Right cardiac atrium (tissue), 5 donors: ENCODE data around the gene RAD18. TPM values are rescaled to one million over a fixed set of nuclear protein-coding genes. Genes with fewer than 3 reads are reported as not detected.

Experiments used
- ATAC-seq, 2 donors: fragments of 200-7000 bp; cut with Tn5 transposase; one replicate each; pipeline versions ENCODE4 v1.8.0 to v1.9.1; 2020; ENCODE audit warnings: moderate library complexity in 2 of 2, mild to moderate bottlenecking in 1 of 2
- DNase-seq, 3 donors: peaks; one replicate each; pipeline ENCODE4 v3.0.0-alpha.2; 2020
- H3K27ac ChIP-seq: one replicate; pipeline ENCODE4 v1.5.1; 2013; ENCODE audit warnings: mild to moderate bottlenecking, low read length, control low read depth, moderate library complexity
- H3K27me3 ChIP-seq: one replicate; pipeline ENCODE4 v1.6.1; 2013; ENCODE audit not compliant: control insufficient read depth, insufficient read depth
- H3K4me1 ChIP-seq: one replicate; pipeline ENCODE4 v1.6.1; 2013; ENCODE audit warnings: low read length; ENCODE audit not compliant: control insufficient read depth, insufficient read depth
- H3K4me3 ChIP-seq: one replicate; pipeline ENCODE4 v1.5.1; 2013; ENCODE audit warnings: low read length, control low read depth
- H3K9me3 ChIP-seq: one replicate; pipeline ENCODE4 v1.6.1; 2013; ENCODE audit warnings: low read length; ENCODE audit not compliant: control insufficient read depth
- WGBS: extraction: QIAGEN DNeasy Blood & Tissue Kit; methylation state at CpG from one replicate; pipeline ENCODE4 v1.1.7; 2013; 5-methylcytosine and 5-hydroxymethylcytosine counted together
- intact Hi-C, 4 donors: fragments of 100-400 bp; cut with DNase I; formaldehyde crosslinking; loops; one replicate each; pipeline versions ENCODE4 v1.11.0 to v1.14.0; 2022 to 2023
- polyA plus RNA-seq: library from polyadenylated mRNA; stranded (reverse); fragments of 200-250 nt; gene quantifications from one replicate; pipeline ENCODE4 v1.2.3, GENCODE V29; 2013
- total RNA-seq, 4 donors: library from RNA; stranded (reverse); fragmentation: NEBNext Ultra II Directional; extraction: Animal tissue kit (Norgen Biotek cat#: 25700); gene quantifications; one replicate each; pipeline ENCODE4 v1.2.1, GENCODE V29; 2021
- donor health status: healthy with polysubstance abuse.
- donor health status: DM: no; HTN: yes; CAD: no.
- donor health status: DM: no; HTN: no; CAD: no.
- donor health status: DM: no; HTN: yes; CAD: no; lungs with severe emphysema.
- donor health status: DM: yes; HTN: yes; CAD: no.

Gene RAD18
- total and polyA plus RNA-seq, 5 donors, result 1.0 to 9.3 (median 3.6) TPM

DNA sequence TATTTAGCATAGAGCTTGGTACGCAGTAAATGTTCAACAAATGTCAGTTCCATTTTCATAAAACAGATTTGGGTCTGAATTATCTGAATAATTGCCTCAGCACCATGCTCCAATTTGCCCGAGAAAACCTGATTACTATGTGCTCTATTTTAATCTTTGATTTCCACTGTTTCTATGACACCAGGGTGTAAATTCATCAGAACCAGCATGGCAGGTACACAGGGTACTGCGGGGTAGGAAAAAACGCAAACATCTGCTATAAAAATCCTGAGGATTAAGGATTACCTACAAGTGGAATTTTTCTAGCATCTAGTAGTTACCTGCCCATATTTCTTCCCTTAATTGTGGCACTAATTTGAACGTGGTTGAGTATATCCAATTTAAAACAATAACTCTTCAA is 70.3 kb downstream of the RAD18 start:
- no peaks in the 10 kb centered on the region for H3K27me3 ChIP-seq
- H3K4me3 ChIP-seq, result no peak overlapping the region
- no peak for ATAC-seq
- H3K27ac ChIP-seq, result no peak overlapping the region
- WGBS, result 91% methylated on average over 5 of the region's 5 CpGs
- DNase-seq, result no peak
- H3K9me3 ChIP-seq, result no peaks in the 10 kb centered on the region
- intact Hi-C loops, result no loop called here
- H3K4me1 ChIP-seq, result no peaks in the 10 kb centered on the region

DNA sequence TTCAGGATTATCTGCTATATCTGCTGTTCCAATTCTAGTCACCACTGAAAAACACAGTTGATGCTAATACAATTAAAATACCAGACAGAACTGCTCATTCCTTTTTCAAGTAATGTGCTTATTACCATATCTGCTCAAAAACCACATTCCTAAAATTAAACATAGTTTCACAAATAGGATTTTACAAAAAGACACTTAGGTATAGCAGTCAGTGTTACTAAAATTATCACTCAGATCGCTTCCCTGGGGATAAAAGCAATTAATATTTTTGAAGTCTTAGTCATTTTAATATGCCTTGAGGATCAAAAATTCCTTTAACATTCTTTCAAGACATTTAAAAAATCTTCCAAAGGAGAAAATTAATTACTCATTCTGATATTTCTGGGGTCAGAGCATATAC is 71.5 kb downstream of the RAD18 start:
- Histone ChIP-seq H3K4me1 (no peaks in the 10 kb centered on the region), H3K27me3 (no peaks in the 10 kb centered on the region), H3K4me3 (no peak overlapping the region), H3K9me3 (no peaks in the 10 kb centered on the region), H3K27ac (no peak overlapping the region)
- intact Hi-C loops, result no loop called here
- ATAC-seq, result no peak
- no peak for DNase-seq
- WGBS, result 90% methylated on average over 1 of the region's 1 CpG

DNA sequence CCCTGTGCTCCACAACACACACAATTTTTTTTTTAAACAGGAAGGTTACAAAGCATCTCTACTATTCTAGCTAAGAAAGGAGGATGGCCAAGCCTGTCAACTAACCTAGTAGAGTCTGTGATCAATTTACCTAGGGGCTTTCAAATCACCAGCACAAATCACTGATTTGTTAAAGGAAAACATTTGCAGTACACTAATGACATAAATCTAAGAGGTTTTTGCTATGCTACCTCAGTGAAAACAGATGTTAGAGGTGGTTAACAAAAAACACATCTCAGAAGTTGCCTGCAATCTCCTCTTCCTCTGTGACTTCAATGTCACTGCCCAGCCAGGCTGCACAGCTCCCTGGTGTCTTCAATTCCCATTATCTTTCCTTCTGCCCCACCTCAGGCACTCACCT is 72.0 kb downstream of the RAD18 start:
- intact Hi-C loops, result no loop called here
- H3K4me3 ChIP-seq, result no peak overlapping the region
- ATAC-seq, result no peak
- no peak for DNase-seq
- H3K27me3 ChIP-seq, result no peaks in the 10 kb centered on the region
- H3K9me3 ChIP-seq, result no peaks in the 10 kb centered on the region
- H3K27ac ChIP-seq, result no peak overlapping the region
- no peaks in the 10 kb centered on the region for H3K4me1 ChIP-seq

DNA sequence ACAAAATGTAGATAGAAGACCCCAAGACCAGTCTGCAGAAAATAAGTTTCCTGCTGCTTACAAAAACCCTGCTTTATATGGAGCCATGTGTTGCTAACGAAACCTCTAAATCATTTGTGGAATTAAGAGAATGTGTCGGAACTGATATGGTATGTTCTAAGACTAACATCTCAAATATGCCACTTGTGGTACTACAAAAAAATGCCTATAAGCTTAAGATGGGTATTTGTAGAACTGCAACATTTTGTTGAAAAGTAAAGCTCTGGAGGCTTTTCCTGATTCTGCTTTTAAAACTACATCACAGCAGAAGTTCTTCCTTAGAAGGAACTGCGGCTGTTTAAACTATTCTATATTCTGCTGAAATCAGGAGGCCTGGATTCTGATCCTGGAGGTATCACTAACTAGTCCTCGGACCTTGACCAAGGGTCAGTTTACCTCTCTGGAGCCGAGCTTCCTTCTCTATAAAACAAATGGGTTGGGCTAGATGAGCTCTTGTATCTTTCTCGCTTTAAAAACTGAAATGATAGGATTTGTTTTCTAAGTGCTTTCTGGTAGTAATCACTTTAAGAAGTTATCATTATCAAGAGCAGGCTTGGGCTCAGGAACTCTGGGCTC is 74.9 kb downstream of the RAD18 start:
- H3K4me3 ChIP-seq, result no peak overlapping the region
- ATAC-seq (no peak), DNase-seq (no peak)
- H3K4me1 ChIP-seq, result no peaks in the 10 kb centered on the region
- H3K27me3 ChIP-seq, result no peaks in the 10 kb centered on the region
- H3K27ac ChIP-seq, result no peak overlapping the region
- no peaks in the 10 kb centered on the region for H3K9me3 ChIP-seq
- 77% methylated on average over 6 of the region's 6 CpGs for WGBS
- intact Hi-C loops, result no loop called here

DNA sequence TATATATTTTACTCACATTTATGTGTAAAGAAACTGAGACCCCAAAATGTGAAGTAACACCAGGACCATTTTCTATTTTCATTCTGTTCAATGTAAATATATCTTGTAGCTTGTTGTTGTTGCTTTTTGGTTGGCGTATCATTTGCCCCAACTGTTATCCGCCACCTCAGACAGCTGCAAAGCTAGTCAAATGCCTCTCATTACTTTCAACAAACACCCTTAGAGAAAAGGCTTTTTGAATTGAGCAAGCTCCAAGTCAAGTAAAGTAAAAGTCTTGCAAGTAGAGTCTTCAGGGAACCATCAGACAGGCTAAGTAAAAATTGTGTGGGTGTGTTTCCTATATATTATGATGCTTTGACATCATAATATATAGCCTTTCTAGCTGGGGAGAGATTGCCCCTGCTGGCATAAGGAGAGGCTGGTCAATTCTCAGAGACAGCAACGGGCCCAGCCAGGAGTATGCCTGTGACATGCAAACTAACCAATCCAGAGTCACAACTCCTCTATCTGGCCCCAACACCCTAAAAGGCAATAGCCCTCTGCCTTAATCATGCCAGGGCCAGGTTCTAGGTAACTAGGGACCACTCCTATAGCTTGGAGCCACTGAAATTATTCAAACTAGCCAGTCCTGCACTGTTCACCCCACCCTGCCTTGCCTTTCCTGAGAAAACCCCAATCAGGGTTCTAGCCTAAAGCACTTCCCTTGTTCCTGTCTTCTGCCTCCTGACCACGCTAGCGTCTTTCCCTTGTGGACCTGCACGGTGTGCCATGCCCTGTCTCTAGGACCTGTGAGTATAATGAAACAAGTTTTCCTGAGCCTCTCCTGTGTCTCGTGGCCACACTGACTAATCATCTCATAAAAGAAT is 75.6 kb downstream of the RAD18 start:
- H3K4me3 ChIP-seq, result no peak overlapping the region
- no peaks in the 10 kb centered on the region for H3K9me3 ChIP-seq
- ATAC-seq (no peak), DNase-seq (no peak)
- H3K4me1 ChIP-seq, result no peaks in the 10 kb centered on the region
- H3K27ac ChIP-seq, result no peak overlapping the region
- H3K27me3 ChIP-seq, result no peaks in the 10 kb centered on the region
- 65% methylated on average over 7 of the region's 7 CpGs for WGBS
- intact Hi-C loops, result no loop called here

DNA sequence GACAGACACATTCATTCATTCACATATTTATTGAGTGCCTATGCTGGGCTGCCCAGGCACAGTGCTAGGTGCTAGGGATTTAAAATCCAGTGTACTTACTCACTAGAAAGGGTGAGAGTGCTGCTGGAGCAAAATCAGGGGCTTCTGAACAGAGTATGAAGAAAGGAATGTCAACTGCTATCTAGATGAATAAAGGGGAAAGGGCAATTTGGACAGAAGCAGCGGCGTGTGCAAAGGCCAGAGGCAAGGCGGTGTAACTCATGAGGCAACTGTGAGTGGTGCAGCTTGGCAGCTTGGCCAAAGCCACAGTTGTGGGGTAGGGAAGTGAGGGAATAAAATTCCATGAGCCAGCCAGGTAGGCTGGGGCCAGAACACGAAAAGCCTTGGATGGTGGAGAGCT is 76.7 kb downstream of the RAD18 start:
- intact Hi-C loops, result no loop called here
- Histone ChIP-seq H3K4me1 (no peaks in the 10 kb centered on the region), H3K9me3 (no peaks in the 10 kb centered on the region), H3K4me3 (no peak overlapping the region), H3K27ac (no peak overlapping the region), H3K27me3 (no peaks in the 10 kb centered on the region)
- ATAC-seq (no peak), DNase-seq (no peak)
- WGBS, result 67% methylated on average over 4 of the region's 4 CpGs

DNA sequence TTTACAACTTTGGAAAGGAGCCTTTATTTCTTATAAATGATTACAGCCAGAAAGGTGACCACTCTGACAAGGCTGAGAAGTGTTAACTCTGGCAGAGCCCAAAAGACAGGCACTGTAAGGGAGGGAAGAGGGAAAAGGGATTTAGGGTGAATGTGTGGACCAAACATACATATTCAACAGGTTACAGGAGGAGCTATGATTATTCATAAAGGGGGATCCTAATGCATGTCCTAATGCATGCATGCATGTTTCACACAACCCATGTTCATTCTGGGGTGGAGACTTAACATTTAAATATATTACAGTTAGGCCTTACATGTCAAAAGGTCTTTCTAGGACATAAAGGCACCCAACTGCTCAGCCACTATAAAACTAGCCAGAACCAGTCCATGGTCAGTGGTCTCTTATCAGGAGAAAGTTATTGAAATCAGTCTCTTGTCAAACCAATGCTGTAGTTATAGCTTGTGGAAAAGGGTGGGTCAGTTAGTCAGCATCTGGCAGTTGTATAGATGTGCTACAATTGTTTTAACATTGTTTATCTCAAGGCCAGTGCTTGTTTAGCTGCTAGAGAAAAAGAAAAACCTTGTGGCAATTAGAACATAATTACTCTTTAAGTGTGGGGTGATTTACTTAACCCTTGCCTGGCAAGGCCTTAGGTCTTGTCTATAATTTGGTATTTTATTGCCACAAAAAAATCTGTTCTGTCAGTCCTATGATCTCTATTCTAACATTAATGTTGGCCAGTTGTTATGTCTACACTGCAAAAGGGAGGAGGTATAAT is 77.5 kb downstream of the RAD18 start:
- no peak for DNase-seq
- no peak overlapping the region for H3K4me3 ChIP-seq
- no peak for ATAC-seq
- no peak overlapping the region for H3K27ac ChIP-seq
- H3K9me3 ChIP-seq, result no peaks in the 10 kb centered on the region
- intact Hi-C loops, result no loop called here
- no peaks in the 10 kb centered on the region for H3K27me3 ChIP-seq
- H3K4me1 ChIP-seq, result no peaks in the 10 kb centered on the region

DNA sequence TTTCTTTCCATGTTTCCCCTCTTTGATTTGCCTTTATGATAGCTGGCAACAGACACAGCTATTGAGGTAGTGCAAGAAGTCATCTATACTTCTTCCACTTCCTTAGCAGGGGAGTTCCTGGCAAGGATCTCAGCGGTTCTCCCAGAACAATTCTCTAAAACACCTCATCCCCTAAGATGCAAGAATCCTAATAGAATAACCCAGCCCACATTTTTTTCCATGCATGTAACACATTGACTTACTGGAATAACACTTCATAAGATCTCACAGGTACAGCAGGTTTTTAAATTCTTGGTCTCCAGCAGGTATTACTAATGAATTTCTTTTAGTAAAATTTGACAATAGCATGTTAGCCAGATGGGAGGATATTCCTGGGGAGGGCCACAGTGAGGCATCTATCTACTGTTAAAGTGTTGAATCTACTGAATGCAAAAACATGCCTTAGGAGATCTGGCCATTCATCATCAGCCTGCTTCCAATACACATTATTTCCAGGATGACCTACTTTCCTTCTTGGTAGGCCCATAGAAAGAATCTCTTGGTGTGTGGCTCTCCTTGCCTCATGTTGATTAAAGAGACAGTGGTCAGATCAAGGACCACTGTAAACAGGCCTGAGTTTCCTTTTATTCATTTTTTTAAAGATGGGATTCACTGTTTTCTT is 78.5 kb downstream of the RAD18 start:
- Histone ChIP-seq H3K9me3 (no peaks in the 10 kb centered on the region), H3K4me1 (no peaks in the 10 kb centered on the region), H3K4me3 (no peak overlapping the region), H3K27me3 (no peaks in the 10 kb centered on the region), H3K27ac (no peak overlapping the region)
- WGBS, result 88% methylated on average over 1 of the region's 1 CpG
- intact Hi-C loops, result no loop called here
- no peak for ATAC-seq
- DNase-seq, result no peak

DNA sequence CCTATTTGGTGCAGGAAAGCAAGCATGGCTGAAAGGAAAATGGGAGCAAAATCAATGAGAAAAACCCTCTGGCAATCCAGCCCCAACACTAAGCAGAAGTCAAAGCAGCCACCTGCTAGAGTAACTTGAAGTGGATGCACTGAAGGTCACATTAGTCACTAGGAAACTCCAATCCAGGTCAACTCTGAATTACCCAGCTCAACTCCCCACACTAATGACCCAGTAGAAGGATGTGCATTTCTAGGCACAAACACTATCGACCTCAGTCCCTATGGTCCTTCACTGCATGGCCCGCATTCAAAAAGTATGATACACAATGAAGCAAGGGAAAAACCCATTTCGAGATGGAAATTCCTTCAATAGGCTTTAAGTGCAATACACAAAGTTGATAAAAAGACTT is 80.6 kb downstream of the RAD18 start:
- no peak for ATAC-seq
- 98% methylated on average over 3 of the region's 3 CpGs for WGBS
- no peak for DNase-seq
- Histone ChIP-seq H3K27me3 (no peaks in the 10 kb centered on the region), H3K27ac (no peak overlapping the region), H3K9me3 (no peaks in the 10 kb centered on the region), H3K4me3 (no peak overlapping the region), H3K4me1 (no peaks in the 10 kb centered on the region)
- intact Hi-C loops, result no loop called here

DNA sequence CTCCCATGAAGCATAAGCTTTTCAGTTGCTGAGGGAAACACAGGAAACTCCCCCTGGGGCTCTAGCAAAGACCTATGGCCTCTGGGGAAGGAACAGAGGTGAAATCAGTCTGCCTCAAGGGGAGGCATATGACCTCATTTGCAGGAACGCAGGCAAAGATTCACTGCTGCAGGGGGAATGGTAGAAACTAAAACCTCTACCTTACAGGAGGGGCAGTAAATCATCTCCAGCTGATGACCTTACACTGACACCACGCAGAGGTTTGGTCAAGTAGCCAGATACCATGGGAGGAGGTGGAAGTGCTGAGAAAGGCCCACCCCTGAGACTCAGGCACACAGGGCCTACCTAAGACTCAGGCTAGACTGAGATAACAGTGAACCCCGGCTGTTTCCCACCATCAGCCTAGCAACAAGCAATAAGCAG is 81.1 kb downstream of the RAD18 start:
- Histone ChIP-seq H3K27ac (no peak overlapping the region), H3K4me1 (no peaks in the 10 kb centered on the region), H3K9me3 (no peaks in the 10 kb centered on the region), H3K4me3 (no peak overlapping the region), H3K27me3 (no peaks in the 10 kb centered on the region)
- WGBS, result 70% methylated on average over 3 of the region's 3 CpGs
- intact Hi-C loops, result no loop called here
- ATAC-seq (no peak), DNase-seq (no peak)
